Stimulated activated naive B cell treated with anti-CD40 and anti-IgM and Interleukin-4, amounts not matched to agents 10 μg/mL and 1 μg/mL and 100 μg/mL, for 72 hours (primary cell): ENCODE results near the gene SMIM21.

Experiments used
- ATAC-seq, 2 donors: fragments of 150-1000 bp; cut with Tn5 transposase; replicated peaks; 2 replicates each; pipeline ENCODE4 v1.10.0; 2021; ENCODE audit warnings: moderate library complexity in 1 of 2
- DNase-seq: peaks from one replicate; pipeline ENCODE4 v3.0.0; 2021
- H3K27ac Mint-ChIP-seq: one replicate; pipeline ENCODE4 v1.8.0; 2022; ENCODE audit warnings: mild to moderate bottlenecking, mixed read lengths
- H3K27me3 Mint-ChIP-seq, 2 donors: one replicate each; pipeline ENCODE4 v1.8.0; 2022; ENCODE audit warnings: mixed read lengths in 2 of 2
- H3K36me3 Mint-ChIP-seq, 2 donors: one replicate each; pipeline ENCODE4 v1.8.0; 2022; ENCODE audit warnings: mixed read lengths in 2 of 2, mild to moderate bottlenecking in 1 of 2
- H3K4me1 Mint-ChIP-seq, 2 donors: one replicate each; pipeline ENCODE4 v1.8.0; 2022; ENCODE audit warnings: mixed read lengths in 2 of 2, mild to moderate bottlenecking in 1 of 2
- H3K4me3 Mint-ChIP-seq, 2 donors: one replicate each; pipeline ENCODE4 v1.8.0; 2022; ENCODE audit warnings: mild to moderate bottlenecking in 2 of 2, mixed read lengths in 2 of 2, moderate library complexity in 1 of 2
- H3K9me3 Mint-ChIP-seq, 2 donors: one replicate each; pipeline ENCODE4 v1.8.0; 2022; ENCODE audit warnings: mixed read lengths in 2 of 2, mild to moderate bottlenecking in 1 of 2

Gene SMIM21

DNA sequence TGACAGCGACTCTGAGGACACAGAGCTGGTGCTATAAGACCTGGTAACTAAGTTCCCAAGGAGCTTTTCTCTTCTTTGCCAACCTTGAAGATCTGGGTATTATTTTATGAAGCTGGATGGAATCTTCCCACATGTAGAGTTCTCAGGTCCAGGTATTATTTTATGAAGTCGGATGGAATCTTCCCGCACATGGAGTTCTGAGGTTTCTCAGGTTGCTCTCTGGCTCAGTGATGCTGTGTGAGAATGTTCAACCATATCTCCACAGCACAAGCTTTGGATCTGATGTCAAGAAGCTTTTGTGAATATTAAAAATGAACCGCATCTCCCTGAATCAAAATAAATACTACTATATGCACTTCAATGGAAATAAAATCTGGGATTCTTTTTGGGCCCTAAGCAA lies at the start of gene SMIM21:
Gene SMIM21 (minus strand): TSS at position 101 of the 400 bp plus-strand sequence. CDS start 140 bp downstream, outside the sequence.
- ATAC-seq: no peak
- DNase-seq: no peak
- Mint-ChIP-seq H3K27me3 (peaks cover 6 to 21% of the 10 kb centered on the region in 2 donors), H3K4me3 (no peak within 1 kb of the TSS), H3K9me3 (peaks cover 0 to under 1% of the 10 kb centered on the region in 2 donors), H3K4me1 (no peaks in the 10 kb centered on the region), H3K36me3 (no peaks in the 10 kb centered on the region), H3K27ac (no peak within 1 kb of the TSS)

DNA sequence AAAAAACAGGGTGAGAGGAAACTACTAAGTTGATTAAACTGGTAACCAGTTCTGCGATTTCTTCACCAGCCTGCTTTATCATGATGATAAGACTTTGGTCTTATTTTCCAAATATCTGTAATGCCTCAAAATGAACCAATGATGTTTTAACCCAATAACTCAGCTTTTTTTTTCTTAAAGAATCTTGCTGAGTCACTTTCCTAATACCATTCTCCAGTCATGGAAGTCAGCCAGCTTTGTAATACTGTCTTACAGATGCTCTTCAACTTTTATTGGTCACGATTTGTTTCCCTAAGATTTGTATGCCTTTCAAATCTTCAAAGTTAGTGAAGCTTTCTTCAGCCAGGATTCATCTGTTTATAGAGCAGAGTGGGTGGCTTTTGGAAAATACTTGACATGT lies 47.7 kb upstream of the SMIM21 start:
- no peak for ATAC-seq
- Mint-ChIP-seq H3K4me1 (no peaks in the 10 kb centered on the region), H3K4me3 (no peak overlapping the region), H3K9me3 (no peaks in the 10 kb centered on the region), H3K27ac (no peak overlapping the region), H3K27me3 (peaks cover 10 to 16% of the 10 kb centered on the region in 2 donors), H3K36me3 (no peaks in the 10 kb centered on the region)
- DNase-seq: no peak

DNA sequence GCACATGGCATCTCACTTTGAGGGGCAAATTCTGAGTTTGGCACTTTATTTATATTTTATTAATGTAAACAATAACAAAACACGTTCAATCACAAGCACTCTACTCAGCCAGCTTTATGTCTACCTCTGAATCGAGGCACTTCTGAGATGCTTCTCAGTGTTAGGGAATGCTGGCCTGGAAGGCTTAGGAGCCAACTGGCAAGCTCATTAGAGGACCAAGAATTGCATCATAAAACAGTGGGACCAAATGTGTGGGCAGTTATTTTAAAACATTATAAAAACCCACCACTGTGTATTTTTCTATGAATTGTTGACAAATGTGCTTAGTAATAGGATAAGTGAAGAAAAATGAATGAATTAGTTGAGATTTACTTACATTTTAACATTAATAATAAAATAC lies 46.8 kb upstream of the SMIM21 start:
- H3K9me3 Mint-ChIP-seq: no peaks in the 10 kb centered on the region
- H3K4me3 Mint-ChIP-seq: no peak overlapping the region
- peaks cover 15 to 20% of the 10 kb centered on the region in 2 donors for H3K27me3 Mint-ChIP-seq
- DNase-seq (no peak), ATAC-seq (no peak)
- no peak overlapping the region for H3K27ac Mint-ChIP-seq
- H3K4me1 Mint-ChIP-seq: no peaks in the 10 kb centered on the region
- no peaks in the 10 kb centered on the region for H3K36me3 Mint-ChIP-seq

DNA sequence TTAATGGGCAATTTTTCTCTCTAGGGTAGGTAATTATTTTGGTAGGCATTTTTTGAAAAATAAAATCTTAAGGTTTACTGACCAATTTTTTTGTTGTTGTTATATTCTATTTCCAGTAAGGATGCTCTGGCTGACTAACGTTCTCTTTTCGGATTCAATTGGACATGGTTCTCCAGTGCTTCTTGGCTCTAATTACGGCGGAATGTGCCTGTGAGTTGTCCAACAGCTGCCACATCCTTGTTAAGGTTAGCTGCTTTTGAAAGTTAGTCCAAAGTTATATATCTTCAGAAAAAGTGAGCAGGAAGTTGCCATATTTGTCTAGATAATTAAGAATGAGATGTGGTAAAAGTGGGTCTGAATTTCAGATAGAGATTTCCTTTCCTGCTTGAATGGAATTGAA lies 45.8 kb upstream of the SMIM21 start:
- DNase-seq (no peak), ATAC-seq (no peak)
- H3K27ac Mint-ChIP-seq: no peak overlapping the region
- no peak overlapping the region for H3K4me3 Mint-ChIP-seq
- no peaks in the 10 kb centered on the region for H3K9me3 Mint-ChIP-seq
- no peaks in the 10 kb centered on the region for H3K4me1 Mint-ChIP-seq
- peaks cover 15 to 20% of the 10 kb centered on the region in 2 donors for H3K27me3 Mint-ChIP-seq
- no peaks in the 10 kb centered on the region for H3K36me3 Mint-ChIP-seq

DNA sequence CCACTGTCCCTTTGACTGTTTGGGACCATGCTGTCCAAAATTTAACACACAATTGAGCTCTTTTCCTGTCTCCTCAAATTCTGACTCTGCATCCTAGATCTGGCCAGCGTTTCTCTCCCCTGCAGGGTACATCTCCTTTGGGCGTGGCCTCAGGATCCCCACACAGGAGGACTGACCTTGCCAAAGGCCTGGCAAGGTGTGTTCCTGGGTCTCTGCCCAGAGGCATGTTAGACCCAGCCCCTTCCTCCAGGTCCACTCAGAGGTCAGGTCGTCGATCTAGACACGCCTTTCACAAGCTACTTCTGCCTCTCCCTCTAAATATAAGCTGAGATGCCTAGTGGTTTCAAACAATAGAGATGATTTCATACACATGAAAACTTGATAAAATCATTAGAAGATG lies 45.4 kb upstream of the SMIM21 start:
- Mint-ChIP-seq H3K27me3 (peaks cover 15 to 20% of the 10 kb centered on the region in 2 donors), H3K36me3 (no peaks in the 10 kb centered on the region), H3K4me1 (no peaks in the 10 kb centered on the region), H3K27ac (no peak overlapping the region), H3K9me3 (no peaks in the 10 kb centered on the region), H3K4me3 (no peak overlapping the region)
- DNase-seq: no peak
- ATAC-seq: no peak

DNA sequence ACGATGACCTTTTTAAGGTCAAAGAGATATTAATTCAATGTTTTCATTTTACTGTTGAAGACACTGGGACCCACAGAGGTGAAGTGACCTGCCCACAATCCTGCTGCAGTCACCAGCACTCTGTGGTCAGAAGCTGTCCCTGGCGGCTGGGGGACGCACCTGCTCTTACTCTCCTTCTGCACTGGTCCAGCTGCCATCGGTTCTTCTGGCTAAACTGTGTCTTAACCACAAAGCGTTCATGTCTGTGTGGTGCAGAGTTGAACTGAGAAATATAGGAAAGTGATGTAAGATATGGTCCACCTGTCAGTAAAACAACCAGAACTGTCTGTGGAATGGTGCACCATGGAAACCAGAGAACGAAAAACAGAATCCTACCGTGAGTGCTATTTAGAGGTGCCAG lies 44.9 kb upstream of the SMIM21 start:
- H3K4me1 Mint-ChIP-seq: no peaks in the 10 kb centered on the region
- H3K27ac Mint-ChIP-seq: no peak overlapping the region
- H3K9me3 Mint-ChIP-seq: no peaks in the 10 kb centered on the region
- no peak for ATAC-seq
- H3K27me3 Mint-ChIP-seq: peaks cover 15 to 20% of the 10 kb centered on the region in 2 donors
- no peak overlapping the region for H3K4me3 Mint-ChIP-seq
- DNase-seq: no peak
- no peaks in the 10 kb centered on the region for H3K36me3 Mint-ChIP-seq

DNA sequence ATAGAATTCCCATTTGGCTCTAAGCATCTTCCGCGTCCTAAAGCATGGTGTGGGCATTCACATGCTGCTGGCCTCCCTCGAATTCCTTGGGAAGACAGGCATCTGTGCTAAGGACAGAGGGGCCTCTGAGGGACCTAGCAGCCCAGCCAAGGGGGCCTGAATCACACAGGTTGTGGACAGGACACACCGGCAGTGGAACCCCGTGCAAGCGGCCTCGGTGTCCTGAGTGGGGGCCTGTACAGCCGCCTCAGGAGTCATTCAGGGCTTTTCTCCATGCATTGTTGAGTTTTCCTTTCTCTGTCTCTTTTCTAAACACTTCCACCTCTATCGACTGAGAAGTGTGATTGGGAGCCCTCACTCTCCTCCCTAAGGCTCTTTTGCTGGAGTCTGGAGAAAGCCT lies 44.3 kb upstream of the SMIM21 start:
- H3K27me3 Mint-ChIP-seq: peaks cover 15 to 20% of the 10 kb centered on the region in 2 donors
- H3K4me1 Mint-ChIP-seq: no peaks in the 10 kb centered on the region
- H3K36me3 Mint-ChIP-seq: no peaks in the 10 kb centered on the region
- H3K27ac Mint-ChIP-seq: no peak overlapping the region
- H3K4me3 Mint-ChIP-seq: no peak overlapping the region
- ATAC-seq (no peak), DNase-seq (no peak)
- H3K9me3 Mint-ChIP-seq: no peaks in the 10 kb centered on the region

DNA sequence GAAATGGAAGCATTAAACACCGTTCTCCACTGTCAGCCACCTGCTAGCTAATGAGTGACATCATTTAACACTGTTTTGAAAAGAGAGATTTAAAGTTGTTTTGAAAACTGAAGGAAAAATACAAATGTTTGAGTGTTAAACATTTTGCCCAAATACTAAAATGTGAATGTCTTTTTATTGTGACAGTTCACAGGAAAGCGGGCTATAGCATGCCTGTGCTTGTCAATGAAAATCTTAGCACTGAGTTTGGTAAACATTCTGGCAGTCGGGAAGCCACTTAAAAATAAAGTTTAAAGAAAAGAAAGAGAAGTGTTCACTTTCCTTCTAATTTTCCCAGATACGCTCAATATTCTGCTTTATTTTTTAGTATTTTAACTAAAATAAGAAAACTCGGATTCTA lies 40.3 kb upstream of the SMIM21 start:
- Mint-ChIP-seq H3K4me1 (no peaks in the 10 kb centered on the region), H3K27ac (no peak overlapping the region), H3K27me3 (peaks cover 18 to 24% of the 10 kb centered on the region in 2 donors), H3K9me3 (no peaks in the 10 kb centered on the region), H3K4me3 (no peak overlapping the region), H3K36me3 (no peaks in the 10 kb centered on the region)
- no peak for DNase-seq
- no peak for ATAC-seq

DNA sequence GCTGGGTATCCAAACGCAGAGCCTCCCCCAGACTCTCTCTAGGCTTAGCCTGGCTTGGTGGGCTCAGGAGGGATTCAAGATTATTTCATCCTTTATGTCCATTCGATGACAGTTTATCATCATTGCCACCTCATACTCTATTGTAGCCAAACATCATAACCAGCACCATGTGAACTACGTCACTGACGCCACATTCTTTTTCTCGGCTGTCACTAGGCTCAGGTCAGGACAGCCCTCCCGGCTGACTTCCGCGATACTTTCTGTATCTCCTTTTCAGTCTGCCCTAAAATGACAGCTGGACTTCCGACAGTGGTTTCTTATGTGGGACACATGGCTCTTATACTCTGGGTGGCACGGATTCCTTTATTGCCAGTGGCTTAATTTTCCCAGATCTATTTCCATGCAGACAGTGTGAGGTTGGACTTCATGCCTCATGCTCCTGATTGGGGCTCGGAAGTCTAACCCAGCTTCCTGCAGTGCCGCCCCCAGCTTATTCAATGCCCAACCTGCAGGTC lies 39.8 kb upstream of the SMIM21 start:
- Mint-ChIP-seq H3K9me3 (no peaks in the 10 kb centered on the region), H3K36me3 (no peaks in the 10 kb centered on the region), H3K4me1 (no peaks in the 10 kb centered on the region), H3K4me3 (no peak overlapping the region), H3K27ac (no peak overlapping the region), H3K27me3 (peaks cover 15 to 20% of the 10 kb centered on the region in 2 donors)
- ATAC-seq (no peak), DNase-seq (no peak)

DNA sequence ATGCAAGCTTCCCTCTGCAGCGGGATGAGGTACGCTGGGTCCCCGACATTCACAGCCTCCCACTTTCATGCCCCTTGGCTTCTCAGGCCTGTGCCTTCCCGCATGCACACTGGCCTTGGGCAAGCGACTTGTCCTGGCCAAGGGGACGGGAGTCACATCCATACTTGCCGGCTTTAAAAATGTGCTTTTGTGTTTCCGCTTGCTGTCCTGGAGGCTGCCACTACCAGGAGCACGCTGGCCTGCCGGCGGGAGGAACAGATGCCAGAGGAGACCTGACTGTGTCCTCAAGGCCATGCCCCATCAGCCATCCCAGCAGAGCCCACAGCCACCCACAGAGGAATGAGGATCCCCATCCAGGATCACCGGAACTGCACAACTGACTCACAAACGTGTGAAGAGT lies 36.9 kb upstream of the SMIM21 start:
- Mint-ChIP-seq H3K36me3 (no peaks in the 10 kb centered on the region), H3K4me3 (no peak overlapping the region), H3K4me1 (no peaks in the 10 kb centered on the region), H3K27ac (no peak overlapping the region), H3K27me3 (peaks cover 4 to 9% of the 10 kb centered on the region in 2 donors), H3K9me3 (peaks cover 2 to 3% of the 10 kb centered on the region in 2 donors)
- ATAC-seq: no peak
- DNase-seq: no peak

DNA sequence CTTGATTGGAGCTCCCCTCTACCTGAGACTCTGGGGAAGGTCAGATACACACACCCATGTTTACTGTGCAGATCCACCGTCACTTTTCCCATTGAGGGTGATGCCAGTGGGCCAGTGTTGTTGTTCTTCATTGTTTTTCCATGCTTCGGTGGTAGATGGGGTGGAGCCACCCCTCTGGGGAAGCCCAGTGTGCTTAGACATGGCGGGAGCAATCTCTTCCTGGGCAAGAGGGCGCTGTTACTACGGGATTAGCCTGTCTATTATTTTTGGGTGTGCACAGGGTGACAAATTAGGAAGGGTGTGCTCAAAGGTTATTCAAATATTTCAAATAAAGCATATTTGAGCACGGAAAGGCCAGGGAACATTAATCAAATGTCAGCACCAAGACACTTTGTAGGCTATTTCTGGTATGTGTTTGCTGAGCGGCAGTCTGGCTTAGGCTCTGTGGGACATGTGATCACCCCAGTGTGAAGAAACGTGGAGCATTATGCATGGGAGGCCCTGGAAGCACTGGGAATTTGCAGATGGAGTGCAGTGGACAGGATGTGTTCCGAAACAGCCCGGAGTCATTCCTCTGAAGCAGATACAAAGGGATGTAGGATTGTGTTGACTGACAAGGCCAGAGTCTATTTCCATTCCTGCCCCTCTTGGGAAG lies 34.8 kb upstream of the SMIM21 start:
- Mint-ChIP-seq H3K4me1 (no peaks in the 10 kb centered on the region), H3K36me3 (no peaks in the 10 kb centered on the region), H3K27ac (no peak overlapping the region), H3K9me3 (peaks cover 14 to 21% of the 10 kb centered on the region in 2 donors), H3K4me3 (no peak overlapping the region), H3K27me3 (peaks cover 24 to 25% of the 10 kb centered on the region in 2 donors)
- ATAC-seq (no peak), DNase-seq (no peak)

DNA sequence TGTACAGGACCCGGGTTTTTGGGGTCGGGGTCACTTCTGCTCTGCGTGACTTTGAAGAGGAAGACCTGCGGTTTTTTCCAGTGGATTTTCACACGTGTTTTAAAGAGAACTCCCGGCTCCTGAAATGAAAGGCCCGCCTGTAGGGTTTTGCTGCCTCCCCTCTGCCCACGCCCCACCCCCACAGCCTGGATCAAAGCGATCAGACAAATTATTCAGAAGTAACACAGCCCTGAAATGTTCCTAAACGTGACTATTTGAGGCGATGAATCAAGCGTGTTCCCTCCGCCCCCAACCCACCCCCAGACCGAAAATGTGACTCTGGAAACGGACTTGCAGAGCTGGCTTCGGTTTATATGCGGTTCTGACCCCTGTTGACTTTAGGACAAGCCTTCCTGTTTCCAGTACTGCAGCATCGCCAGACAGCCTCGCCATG lies 28.7 kb upstream of the SMIM21 start:
- Mint-ChIP-seq H3K4me3 (peak overlapping the region; percentile 17 to 35), H3K27ac (no peak overlapping the region), H3K9me3 (peaks cover 12 to 21% of the 10 kb centered on the region in 2 donors), H3K36me3 (peaks cover 0 to 1% of the 10 kb centered on the region in 2 donors), H3K27me3 (peaks cover 42 to 53% of the 10 kb centered on the region in 2 donors), H3K4me1 (peaks cover 2 to 7% of the 10 kb centered on the region in 2 donors)
- ATAC-seq: no peak
- DNase-seq: no peak

DNA sequence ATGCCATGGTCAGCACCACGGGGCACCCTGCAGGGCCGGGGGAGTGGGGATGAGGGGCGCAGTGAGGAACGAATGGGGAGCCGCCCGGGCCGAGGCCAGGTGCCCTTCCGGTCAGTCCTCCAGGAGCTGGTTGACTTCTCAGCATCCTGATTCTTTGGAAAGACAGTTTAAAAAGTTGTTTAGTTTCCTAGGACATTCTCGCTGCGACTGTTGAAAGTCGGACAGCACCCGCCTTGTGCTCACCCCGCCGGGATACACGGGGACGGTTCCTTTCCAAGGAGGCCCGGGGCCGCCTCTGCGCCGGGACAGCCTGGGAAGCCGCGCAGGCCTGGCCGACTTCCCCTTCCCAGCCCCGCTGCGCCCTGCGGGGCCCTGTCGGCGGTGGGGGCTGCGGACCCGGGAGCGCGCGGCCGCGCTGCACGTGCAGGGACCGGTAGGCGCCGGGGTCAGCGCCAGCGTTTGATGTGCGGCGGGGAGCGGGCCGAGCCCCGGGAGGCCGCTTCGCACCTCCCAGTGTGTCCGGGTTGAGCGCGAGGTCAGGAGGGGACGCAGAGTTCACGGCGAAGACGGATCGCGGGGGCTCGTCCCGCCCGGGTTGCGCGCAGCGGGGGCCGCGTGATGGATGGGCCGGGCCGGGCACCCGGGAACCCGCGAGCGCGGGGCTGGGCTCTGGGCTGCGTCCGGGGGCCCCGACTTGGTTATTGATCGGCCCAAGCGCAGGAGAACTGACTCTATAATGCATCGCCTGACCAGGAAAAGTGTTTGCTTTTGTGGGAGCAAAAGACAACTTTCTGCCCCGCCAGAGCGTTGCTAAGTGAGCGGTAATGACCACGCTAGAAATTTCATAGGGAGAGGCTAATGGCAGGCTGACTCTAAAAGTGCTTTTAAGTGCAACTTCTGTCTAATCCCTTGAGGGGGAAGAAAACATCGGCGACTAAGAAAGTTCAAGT lies 28.0 kb upstream of the SMIM21 start:
- H3K4me3 Mint-ChIP-seq: peak overlapping the region; percentile 35 to 71
- peaks cover 2 to 7% of the 10 kb centered on the region in 2 donors for H3K4me1 Mint-ChIP-seq
- peaks cover 0 to 1% of the 10 kb centered on the region in 2 donors for H3K36me3 Mint-ChIP-seq
- DNase-seq (no peak), ATAC-seq (peak in 1 of 2 donors; percentile 29)
- H3K27me3 Mint-ChIP-seq: peaks cover 42 to 55% of the 10 kb centered on the region in 2 donors
- peaks cover 12 to 21% of the 10 kb centered on the region in 2 donors for H3K9me3 Mint-ChIP-seq
- no peak overlapping the region for H3K27ac Mint-ChIP-seq

DNA sequence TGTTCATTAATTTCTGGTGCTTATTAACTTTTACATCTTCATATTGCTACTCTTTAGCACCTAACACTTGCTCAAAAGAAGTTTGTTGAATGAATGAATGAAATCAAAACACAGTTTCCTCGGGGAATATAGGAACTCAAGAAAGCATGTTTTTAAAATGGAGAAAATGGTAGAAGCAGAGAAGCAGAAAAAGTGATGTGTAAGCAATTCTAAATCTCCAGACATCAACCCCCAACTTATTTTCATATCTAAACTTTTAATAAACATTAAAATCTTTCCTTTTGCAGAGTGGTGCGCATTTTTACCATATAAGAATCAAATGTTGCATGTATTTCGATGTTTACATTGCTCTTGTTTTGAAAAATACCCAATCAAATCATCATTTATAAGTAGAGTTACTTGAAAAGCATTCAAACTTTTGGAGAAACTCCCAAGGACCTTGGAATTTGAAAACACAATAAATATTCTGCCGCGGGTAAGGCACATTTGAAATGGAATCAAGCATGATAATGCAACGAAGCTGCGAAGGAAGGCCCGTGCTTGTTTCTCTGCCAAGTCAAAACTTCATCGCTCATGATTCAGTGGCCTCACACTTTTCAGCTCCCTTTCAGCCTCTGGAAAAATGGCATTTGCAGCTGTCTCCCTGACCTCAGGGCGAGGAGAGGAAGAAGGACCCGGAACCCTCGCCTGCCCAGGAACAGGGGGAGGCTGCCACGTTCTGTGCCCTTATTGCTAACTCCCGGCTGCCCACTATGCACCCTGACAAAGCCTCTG lies 26.7 kb upstream of the SMIM21 start:
- Mint-ChIP-seq H3K4me3 (no peak overlapping the region), H3K27ac (no peak overlapping the region), H3K36me3 (peaks cover 0 to 1% of the 10 kb centered on the region in 2 donors), H3K9me3 (peaks cover 11 to 17% of the 10 kb centered on the region in 2 donors), H3K27me3 (peaks cover 40 to 62% of the 10 kb centered on the region in 2 donors), H3K4me1 (peaks cover 2 to 7% of the 10 kb centered on the region in 2 donors)
- DNase-seq: no peak
- ATAC-seq: no peak
